Renal pelvis (tissue), 12 donors: ENCODE measurements around the gene SMIM13. TPM values are rescaled to one million over a fixed set of nuclear protein-coding genes. Genes with fewer than 3 reads are reported as not detected.
A peak's percentile ranks its signal among the peaks of the same experiment; 100 is the strongest.

Experiments
- DNase-seq: peaks from one replicate; pipeline ENCODE4 v3.0.0-alpha.2; 2013
- long read RNA-seq, 16 experiments: transcript quantifications; one replicate each; lab custom pipeline, GENCODE V29; 2026
- polyA plus RNA-seq, 3 donors: library from polyadenylated mRNA; unstranded; fragments of 120-200 nt; gene quantifications; one replicate each; pipeline ENCODE4 v1.2.1, GENCODE V29; 2013; ENCODE audit not compliant: insufficient read length in 3 of 3

The SMIM13 gene
- 10 to 100 TPM; 14.9 to 16.6 (median 15.7) TPM for polyA plus RNA-seq
- long read RNA-seq, donor 1, full-length matches to known transcripts: 4 of 4 reads
- long read RNA-seq, donor 1, partial matches to known transcripts: 0 of 4 reads
- long read RNA-seq, donor 1, other reads (novel, unspliced or antisense): 0 of 4 reads
- long read RNA-seq, donor 2, full-length matches to known transcripts: 7 of 13 reads
- long read RNA-seq, donor 2, partial matches to known transcripts: 6 of 13 reads
- long read RNA-seq, donor 2, other reads (novel, unspliced or antisense): 0 of 13 reads
- long read RNA-seq, donor 3, full-length matches to known transcripts: 3 of 3 reads
- long read RNA-seq, donor 3, partial matches to known transcripts: 0 of 3 reads
- long read RNA-seq, donor 3, other reads (novel, unspliced or antisense): 0 of 3 reads
- long read RNA-seq, donor 4, full-length matches to known transcripts: 2 of 2 reads
- long read RNA-seq, donor 4, partial matches to known transcripts: 0 of 2 reads
- long read RNA-seq, donor 4, other reads (novel, unspliced or antisense): 0 of 2 reads
- long read RNA-seq, donor 5, full-length matches to known transcripts: 6 of 6 reads
- long read RNA-seq, donor 5, partial matches to known transcripts: 0 of 6 reads
- long read RNA-seq, donor 5, other reads (novel, unspliced or antisense): 0 of 6 reads
- long read RNA-seq, donor 6, full-length matches to known transcripts: 6 of 6 reads
- long read RNA-seq, donor 6, partial matches to known transcripts: 0 of 6 reads
- long read RNA-seq, donor 6, other reads (novel, unspliced or antisense): 0 of 6 reads
- long read RNA-seq, donor 7, full-length matches to known transcripts: 3 of 3 reads
- long read RNA-seq, donor 7, partial matches to known transcripts: 0 of 3 reads
- long read RNA-seq, donor 7, other reads (novel, unspliced or antisense): 0 of 3 reads
- long read RNA-seq, donor 8, full-length matches to known transcripts: 3 of 3 reads
- long read RNA-seq, donor 8, partial matches to known transcripts: 0 of 3 reads
- long read RNA-seq, donor 8, other reads (novel, unspliced or antisense): 0 of 3 reads
- long read RNA-seq, donor 9, full-length matches to known transcripts: 5 of 10 reads
- long read RNA-seq, donor 9, partial matches to known transcripts: 5 of 10 reads
- long read RNA-seq, donor 9, other reads (novel, unspliced or antisense): 0 of 10 reads
- long read RNA-seq, donor 10, full-length matches to known transcripts: 6 of 6 reads
- long read RNA-seq, donor 10, partial matches to known transcripts: 0 of 6 reads
- long read RNA-seq, donor 10, other reads (novel, unspliced or antisense): 0 of 6 reads
- long read RNA-seq, donor 11, full-length matches to known transcripts: 6 of 6 reads
- long read RNA-seq, donor 11, partial matches to known transcripts: 0 of 6 reads
- long read RNA-seq, donor 11, other reads (novel, unspliced or antisense): 0 of 6 reads
- long read RNA-seq, donor 12, full-length matches to known transcripts: 9 of 9 reads
- long read RNA-seq, donor 12, partial matches to known transcripts: 0 of 9 reads
- long read RNA-seq, donor 12, other reads (novel, unspliced or antisense): 0 of 9 reads
- long read RNA-seq, donor 13, full-length matches to known transcripts: 4 of 4 reads
- long read RNA-seq, donor 13, partial matches to known transcripts: 0 of 4 reads
- long read RNA-seq, donor 13, other reads (novel, unspliced or antisense): 0 of 4 reads
- long read RNA-seq, donor 14, full-length matches to known transcripts: 8 of 8 reads
- long read RNA-seq, donor 14, partial matches to known transcripts: 0 of 8 reads
- long read RNA-seq, donor 14, other reads (novel, unspliced or antisense): 0 of 8 reads
- long read RNA-seq, donor 15, full-length matches to known transcripts: 6 of 20 reads
- long read RNA-seq, donor 15, partial matches to known transcripts: 14 of 20 reads
- long read RNA-seq, donor 15, other reads (novel, unspliced or antisense): 0 of 20 reads
- long read RNA-seq, donor 16, full-length matches to known transcripts: 5 of 5 reads
- long read RNA-seq, donor 16, partial matches to known transcripts: 0 of 5 reads
- long read RNA-seq, donor 16, other reads (novel, unspliced or antisense): 0 of 5 reads

DNA sequence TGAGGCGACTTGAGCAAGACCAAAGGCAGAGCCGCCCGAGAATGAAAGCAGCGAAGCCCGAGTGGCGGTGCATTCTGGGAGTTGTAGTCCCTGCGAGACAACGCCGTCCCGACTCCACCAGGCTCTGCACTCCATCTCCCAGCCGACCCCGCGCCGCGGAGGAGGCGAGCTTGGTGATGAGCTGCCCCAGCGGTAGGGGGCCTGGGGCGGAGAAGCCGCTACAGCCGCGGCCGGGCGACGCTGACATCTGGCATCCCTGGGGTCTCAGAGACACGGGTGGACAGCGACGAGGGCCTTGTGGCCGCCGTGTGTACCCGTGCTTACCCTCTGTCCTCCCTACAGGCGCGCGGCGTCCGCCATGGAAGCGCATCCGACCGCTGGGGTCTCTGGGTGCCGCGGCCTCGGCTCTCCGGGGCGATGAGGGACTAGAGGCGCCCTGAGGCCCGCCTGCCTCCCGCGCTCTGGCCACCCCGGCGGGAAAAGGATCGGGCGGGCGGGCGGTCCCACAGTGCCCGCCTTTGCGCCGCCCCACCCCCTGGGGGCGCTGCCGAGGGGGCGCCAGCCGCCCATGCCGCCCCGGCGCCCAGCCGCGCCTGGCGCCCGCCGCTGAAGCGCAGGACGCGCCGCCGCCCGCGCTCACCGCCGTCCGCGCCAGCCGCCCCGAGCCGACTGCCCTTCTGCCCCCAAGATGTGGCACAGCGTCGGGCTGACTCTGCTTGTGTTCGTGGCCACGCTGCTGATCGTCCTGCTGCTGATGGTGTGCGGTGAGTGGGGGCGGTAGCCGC lies at the start of gene SMIM13:
SMIM13 (plus strand) TSS at position 209 of the 785 bp plus-strand sequence; CDS start at position 689, 480 bp downstream.
- DNase-seq: peak; percentile 98

DNA sequence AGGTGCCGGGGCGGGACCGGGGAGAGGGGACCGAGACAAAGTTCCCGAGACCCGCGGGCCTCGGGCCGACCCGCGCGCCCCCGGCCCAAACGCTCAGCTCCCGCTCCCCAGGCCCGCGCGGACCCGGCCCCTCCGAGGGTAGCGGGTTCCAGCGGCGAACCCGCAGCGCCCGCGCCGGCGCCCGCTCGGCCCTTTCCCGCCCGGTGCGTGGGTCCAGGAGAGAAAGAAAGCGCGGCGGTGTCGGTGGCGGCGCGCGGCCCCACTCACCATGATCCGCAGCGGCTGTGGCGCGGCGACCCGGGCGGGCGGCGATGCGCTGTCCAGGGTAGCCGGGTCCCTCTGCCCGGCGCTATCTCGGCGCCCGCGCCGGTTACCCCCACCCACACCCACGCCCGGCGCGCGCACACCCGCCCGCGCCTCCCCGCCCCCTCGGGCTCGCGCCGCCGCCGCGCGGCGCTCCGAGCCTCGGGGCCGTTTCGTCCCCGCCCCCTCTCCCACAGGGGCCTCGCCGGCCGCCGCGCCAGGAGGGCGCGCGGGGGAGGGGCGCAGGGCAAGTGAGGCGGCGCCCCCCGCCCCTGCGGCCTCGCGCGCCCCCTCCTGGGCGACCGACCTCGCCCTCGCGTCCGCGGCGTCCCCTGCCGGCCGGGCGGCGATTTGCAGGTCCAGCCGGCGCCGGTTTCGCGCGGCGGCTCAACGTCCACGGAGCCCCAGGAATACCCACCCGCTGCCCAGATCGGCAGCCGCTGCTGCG lies 49.5 kb upstream of the SMIM13 start, which contains the start of gene ELOVL2:
ELOVL2 (minus strand) TSS at position 345 of the 751 bp plus-strand sequence; CDS start at position 270, 75 bp downstream.
- DNase-seq: peak; percentile 47

DNA sequence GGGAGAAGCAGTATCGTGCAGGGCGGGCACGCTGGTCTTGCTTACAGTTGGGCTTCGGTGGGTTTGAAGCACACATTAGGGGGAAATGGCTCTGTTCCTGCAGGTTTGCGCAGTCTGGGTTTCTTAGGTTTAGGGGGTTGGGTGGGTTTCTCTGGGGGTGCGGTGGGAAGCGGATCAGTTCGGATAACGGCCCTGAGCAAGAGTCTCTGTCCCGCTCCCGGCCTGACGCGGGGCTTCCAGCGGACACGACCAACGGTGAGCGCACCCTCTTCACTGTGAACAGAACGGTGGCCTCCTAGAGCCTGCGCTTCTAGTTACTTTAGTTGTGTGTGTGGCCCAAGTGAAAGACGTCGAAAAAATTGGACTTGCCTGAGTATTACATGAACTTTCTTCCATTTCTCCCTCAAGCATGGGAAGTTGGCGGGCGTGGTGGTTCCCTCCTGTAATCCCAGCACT lies 48.9 kb upstream of the SMIM13 start:
- DNase-seq: no peak

DNA sequence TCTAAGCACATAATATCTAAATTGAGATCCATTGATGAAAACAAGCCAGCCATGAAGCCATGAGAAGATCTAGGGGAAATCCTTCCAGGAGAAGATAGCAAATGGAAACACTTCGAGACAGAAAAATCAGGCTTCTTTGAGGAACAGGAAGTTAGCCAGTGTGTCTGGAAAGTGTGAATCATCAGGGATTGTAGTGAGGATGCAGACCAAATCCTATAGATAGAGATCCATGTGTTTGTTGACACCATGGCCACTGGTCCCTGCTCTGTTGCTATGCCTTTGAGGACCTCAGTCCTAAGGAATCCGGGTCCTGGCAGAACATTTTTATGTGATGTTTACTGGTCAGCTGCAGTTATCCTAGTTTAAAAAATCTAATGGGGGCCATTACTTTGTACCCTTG lies 42.9 kb upstream of the SMIM13 start:
- no peak for DNase-seq

DNA sequence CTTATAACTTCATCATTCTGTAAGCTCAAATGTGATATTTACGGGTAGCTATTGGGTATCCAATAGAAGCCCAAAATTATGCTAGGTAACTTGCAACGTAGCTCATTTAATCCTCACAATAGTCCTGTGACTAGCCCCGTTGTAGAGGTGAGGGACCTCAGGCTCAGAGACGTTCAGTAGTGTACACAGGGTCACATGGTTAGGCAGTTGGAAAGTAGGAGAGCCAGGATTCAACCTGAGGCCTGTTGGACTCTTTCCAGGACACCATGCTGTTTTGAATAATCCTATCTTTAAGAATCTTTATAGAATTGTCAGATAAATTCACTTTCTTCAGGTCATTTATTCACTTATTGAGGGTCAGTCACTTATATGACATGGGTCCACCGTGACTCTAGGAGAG lies 40.3 kb upstream of the SMIM13 start:
- no peak for DNase-seq

DNA sequence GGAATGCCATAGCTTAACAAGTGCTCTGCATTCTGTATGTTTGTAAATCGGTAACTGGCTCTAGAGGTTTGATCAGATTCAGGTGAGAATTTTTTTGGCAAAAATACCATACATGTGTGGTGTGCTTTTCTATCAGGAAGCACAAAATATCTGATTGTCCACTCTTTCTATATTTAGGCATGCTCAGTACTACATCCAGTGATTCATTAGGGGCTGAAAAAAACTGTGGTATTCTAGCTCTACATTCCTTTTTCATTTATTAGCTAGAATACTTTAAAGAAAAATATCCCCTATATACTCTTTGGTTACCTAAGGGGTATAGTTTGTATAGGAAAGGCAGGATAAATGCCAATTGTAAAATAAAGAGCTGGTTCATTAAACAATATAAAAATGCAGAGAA lies 38.9 kb upstream of the SMIM13 start:
- DNase-seq: no peak

DNA sequence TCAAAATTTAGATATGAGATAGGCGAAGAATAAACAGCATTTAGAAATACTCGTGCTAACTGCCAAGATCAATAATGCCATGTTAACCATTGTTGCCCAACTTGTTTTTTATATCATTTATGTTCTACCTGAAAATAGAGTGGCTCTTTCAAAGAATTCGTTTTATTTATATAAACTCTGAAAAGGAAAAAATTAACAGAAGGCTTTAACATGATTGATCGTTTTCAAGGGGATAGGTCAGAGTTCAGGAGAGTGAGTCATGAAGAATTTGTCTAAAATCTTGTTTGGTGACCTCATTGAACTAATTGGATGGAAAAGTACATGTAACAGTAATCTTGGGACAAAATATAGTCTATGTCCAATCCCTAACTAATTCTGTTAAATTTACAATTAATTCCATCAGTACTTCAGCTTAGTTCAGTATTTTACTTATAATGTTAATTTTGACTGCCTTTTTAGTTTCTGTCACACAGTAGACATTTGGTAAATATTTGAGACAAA lies 38.5 kb upstream of the SMIM13 start:
- no peak for DNase-seq

DNA sequence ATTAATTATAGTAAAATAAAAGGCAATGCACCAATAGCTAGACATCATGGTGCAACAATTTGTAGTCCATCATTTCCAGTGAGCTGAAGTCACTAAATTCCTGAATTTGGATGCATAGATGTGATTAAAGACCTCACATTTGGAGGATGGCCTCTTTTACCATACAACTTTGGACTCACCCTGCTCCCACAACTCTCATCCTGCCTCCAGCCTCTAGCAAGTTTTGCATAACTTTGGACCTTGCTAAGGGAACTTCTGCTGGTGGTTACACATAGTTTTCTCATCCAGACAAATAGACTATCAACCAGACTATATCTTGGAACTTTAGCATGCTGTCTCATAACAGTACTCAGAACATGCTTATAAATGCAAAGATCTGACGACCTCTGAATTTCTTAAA lies 36.8 kb upstream of the SMIM13 start:
- DNase-seq: no peak

DNA sequence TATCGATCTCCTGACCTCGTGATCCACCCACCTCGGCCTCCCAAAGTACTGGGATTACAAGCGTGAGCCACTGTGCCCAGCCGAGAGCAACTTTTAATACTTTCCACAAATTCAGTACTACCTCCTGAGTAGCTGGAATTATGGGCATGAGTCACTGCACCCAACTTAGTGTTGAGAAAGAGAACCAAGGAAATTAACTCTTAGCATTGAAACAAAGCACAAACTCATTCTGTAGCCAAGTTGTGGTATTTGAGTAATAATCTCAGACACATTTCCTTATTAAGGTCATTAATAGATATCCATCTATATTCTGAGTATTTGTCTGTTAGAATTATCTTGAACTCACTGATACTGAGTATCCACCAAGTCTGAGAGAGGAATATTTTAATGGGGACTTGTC lies 35.2 kb upstream of the SMIM13 start:
- no peak for DNase-seq

DNA sequence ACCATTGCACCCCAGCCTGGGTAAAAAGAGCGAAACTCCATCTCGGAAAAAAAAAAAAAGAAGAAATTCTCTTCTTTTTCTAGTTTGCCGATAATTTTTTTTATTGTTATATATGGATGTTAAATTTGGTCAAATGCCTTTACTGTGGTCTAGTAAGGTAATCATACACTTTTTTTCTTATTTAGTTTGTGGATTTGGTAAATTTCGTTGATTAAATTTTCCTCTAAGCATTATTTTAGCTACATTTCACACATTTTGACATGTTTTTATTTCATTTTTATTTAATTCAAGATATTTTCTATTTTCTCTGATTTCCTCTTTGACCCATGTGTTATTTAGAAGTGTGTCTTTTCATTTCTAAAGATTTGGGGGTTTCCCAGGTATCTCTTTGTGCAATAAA lies 31.6 kb upstream of the SMIM13 start:
- DNase-seq: no peak

DNA sequence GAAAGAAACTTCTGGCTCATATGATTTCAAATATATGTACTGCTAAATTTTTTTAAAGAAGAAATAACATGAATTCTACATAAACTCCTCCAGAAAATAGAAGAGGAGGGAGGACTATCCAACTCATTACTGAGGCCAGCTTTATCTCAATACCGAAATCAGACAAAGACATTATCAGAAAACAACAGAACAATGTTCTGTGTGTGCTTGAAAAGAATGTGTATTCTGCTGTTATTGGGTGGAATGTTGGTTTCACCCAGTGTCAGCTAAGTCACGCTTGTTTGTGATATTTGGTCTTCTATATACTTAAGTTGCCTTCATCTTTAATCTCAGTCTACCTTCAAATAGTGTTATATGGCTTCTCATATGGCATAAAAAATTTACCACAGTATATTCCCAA lies 30.9 kb upstream of the SMIM13 start:
- DNase-seq: no peak

DNA sequence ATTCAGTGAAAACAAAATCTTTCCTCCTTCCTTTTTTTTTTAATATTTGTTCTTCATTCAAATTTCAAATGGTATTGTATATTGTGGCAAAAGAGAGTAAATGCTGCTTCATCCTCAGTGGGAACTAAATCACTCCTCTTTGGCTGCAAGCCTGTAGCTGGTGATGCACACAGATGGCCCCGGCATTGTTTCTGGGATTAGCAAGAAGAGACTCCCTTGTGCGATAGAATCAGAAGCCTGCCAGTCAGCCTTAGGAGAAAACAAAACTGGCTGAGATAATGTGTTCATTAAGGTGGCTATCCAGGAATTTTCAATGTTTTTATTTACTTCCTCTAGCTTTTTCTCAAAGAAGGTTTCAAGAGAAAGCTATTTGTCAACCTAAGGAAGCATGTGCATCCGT lies 28.8 kb upstream of the SMIM13 start:
- no peak for DNase-seq

DNA sequence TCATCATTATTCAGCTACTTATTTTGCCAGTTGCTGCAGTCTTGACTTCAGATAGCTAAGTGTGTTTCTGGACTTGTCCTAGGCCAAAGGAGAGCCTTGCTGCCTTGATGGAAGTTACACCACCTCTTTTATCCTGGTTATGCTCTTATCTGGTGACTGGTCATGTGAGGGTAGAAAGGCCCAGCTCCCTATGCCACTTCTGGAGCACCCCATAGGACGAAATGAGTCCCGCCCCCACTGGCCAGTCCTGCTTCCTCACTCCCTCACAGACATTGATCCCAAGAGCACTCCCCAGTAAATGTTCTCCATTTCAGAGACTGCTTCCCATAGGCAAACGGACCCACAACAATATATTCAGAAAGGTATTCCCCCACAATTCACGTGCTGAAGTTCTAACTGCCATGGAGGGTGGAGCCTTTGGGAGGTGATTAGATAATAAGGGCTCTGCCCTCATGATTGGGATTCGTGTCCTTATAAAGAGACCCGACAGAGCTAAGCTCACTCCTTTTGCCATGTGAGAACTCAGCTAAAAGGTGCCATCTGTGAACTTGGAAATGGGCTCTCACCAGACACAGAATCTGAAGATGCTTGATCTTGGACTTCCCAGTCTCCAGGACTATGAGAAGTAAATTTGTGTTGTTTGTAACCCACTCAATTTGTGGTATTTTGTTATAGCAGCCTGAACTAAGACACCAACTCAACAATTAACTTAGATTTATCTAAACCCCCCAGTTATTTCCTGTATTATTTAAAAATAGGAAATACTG lies 28.0 kb upstream of the SMIM13 start:
- DNase-seq: no peak

DNA sequence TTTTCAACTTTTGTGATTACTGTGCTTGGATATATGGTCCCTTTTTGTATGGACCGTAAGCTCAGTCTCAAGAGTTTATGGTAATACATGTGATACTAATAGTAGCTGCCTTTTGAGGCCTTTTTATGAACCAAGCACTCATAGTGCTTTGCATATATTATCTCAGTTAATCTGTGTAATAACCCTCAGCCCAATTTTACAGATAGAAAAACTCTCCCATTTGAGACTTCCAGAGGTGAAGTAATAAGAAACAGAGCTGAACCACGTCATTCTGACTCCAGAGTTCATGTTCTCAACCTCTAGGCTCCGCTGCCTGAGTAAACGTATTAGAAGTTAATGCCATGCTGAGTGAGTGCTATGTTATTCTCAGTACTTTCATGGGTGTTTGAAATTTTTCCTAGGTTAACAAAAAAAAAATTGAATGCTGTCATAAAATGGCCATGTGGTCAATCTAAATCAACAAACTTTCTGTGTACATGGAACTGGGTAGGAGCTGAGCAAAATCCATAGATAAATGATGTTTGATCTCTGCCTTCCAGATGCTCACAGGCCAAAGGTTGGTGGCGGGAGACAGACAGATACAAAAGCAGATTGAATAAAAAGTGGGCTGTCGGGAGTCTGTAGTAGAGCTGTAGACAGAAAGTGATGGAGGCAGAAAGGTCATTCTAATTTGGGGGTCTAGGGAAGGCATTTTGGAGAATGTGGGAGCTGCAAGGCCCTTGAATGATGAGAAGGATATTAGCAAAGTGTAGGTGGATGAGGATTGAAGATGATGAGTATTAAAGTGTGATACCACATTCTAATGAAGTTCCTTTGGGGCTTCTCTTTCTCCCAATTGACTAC lies 26.9 kb upstream of the SMIM13 start:
- no peak for DNase-seq

DNA sequence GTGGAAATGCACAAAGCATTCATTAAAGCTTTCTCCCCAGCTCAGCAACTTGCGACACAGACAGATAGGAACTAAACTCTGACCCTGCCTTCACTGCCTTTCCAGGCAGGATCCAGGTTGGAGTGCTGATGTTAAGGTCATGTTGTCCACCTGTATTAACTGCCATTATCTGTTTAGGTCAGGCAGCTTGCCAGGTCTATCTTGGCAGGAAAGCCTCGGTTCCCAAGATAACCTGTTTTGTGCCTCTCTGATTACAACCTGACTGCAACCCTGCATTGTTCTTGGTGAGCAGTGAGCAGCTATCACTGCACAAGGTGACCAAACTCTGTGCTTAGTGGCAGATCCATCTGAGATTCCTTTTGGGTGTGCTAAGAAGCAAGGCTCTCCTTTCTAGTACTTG lies 26.3 kb upstream of the SMIM13 start:
- no peak for DNase-seq

DNA sequence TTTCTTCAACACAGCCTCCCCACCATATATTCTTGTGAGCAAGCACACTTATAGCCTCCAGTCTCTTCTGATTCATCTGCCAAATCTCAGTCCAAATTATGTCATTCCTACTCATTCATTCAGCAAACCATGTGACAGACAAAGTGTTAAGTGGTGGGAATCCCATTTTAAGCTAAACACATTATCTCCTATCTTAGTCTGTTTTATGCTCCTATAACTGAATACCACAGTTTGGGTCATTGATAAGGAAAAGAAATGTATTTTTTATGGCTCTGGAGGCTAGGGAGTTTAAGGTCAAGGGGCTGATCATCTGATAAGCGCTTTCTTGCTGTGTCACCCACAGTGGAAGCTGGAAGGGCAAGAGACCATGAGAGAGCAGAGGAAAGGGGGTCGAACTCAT lies 23.9 kb upstream of the SMIM13 start:
- no peak for DNase-seq
